ENCODE measurements around the gene IL15RA.

DNA sequence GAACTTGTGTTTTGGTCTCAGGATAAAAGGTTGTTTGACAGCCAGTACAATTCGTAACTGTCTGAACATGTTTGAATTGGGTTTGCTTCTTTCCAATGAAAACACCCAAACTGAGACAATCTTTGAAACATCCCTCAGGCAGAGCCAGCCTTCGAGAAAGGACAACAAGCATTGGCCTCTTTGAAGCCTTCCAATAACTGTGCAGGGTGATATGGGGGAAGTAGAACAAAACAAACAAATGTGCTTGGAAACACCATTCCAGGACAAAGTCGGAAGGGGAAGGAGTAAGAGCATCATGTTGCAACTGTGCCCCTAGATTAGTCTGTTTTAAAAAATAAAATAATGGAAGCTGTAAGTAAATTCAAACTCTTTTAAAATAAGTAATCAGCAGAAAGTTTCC is 45.3 kb upstream of the IL15RA start:
- TF ChIP-seq, protein P1, sequence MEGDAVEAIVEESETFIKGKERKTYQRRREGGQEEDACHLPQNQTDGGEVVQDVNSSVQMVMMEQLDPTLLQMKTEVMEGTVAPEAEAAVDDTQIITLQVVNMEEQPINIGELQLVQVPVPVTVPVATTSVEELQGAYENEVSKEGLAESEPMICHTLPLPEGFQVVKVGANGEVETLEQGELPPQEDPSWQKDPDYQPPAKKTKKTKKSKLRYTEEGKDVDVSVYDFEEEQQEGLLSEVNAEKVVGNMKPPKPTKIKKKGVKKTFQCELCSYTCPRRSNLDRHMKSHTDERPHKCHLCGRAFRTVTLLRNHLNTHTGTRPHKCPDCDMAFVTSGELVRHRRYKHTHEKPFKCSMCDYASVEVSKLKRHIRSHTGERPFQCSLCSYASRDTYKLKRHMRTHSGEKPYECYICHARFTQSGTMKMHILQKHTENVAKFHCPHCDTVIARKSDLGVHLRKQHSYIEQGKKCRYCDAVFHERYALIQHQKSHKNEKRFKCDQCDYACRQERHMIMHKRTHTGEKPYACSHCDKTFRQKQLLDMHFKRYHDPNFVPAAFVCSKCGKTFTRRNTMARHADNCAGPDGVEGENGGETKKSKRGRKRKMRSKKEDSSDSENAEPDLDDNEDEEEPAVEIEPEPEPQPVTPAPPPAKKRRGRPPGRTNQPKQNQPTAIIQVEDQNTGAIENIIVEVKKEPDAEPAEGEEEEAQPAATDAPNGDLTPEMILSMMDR (IDR thresholded peaks at IDR 0.05; ENCODE audit: insufficient read depth, low read depth, low read length): no peak
- no peak for TF ChIP-seq EZH2 (IDR thresholded peaks at IDR 0.05; ENCODE audit: insufficient read depth, low read length)
